NAMALWA (cell line): Measurements from ENCODE around the gene FGFBP3.
"Not testable (repeated sequence)": the region's sequence is repeated elsewhere in the genome, so short reads cannot be mapped to it uniquely, and the experiment has no call there.

ENCODE experiments used
- DNase-seq: peaks from one replicate; pipeline ENCODE4 v3.0.0-alpha.2; 2015; ENCODE audit warnings: low spot score

Gene FGFBP3

DNA sequence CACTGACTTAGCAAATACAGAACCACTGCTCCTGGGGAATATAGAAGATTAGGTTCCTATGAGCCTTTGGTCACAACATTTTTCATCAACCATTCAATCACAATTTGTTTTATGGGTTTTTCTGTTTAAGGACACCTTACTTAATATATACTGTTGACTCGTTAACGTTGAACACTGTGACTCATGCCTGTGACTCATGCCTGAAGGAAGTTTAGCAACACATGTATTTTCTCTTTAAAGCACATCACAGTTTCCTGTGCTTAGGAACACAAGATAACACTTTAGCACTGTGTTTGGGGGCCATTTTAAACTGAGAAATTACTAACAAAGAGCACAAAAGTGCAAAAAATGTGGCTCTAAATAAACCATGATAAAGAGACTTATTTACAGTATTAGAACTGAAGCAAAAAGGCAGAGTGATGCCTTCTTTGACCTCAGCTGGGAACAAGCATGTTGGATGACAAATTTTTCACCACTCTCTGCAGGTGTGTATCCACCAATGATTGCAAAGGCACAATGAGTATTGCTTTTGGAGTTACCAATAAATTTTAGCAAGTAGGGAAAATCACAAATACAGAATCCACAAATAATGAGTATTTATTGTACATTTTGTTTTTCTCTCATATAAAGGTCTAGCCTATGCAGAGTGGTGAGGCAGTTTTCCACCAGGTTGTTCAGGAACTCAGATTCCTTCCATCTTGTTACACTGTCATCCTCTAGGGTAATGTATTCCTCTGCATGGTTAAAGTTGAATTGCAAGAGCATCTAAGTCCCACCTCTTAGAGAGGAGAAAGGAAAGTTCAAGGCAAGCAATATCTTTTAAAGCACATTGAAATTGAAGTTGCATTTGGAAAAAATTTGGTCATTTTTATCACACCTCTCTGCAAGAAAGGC, 7.3 kb downstream of the FGFBP3 start:
- no peak for DNase-seq

DNA sequence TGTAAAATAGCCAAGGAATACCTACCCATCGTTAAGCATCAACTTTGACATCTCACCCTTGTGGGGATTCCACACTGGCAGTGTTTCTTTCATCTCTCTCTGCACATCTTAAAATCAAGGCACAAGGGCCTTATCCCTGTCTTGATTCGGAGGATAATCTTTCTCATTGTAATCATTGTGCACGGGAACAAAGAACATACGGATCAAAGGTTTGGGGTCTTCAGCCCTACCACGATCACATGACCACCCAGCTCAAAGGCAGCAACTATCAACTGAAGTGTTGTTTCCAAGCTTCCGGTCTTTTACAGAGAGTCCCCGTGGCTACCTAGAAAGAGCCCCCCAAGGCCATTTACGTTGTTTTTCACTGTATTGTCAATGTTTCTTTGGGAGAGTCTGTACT, 11.9 kb downstream of the FGFBP3 start:
- no peak for DNase-seq

DNA sequence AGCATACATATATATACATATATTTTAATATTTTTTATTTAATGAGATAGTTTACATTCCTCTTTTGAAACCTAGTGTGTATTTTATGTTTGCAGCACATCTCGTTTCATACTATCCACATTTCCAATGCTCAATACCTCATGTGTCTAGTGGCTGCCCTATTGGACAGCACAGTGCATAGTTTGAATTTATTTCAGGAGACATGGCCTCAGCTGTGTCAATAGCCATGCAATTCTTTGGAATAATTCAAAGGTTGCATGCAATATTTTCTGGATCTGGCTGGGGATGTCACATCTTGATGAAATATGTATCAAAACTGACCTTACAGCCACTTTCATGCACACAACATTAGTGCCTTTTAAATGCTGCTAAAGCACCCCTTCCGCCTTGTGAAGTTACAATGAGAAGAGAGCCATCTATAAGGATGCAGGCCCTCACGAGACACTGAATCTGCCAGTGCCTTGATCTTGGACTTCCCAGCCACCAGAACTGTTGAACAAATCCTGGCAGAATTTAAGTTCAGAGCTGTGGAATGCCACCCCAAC, 13.0 kb downstream of the FGFBP3 start:
- DNase-seq = no peak

DNA sequence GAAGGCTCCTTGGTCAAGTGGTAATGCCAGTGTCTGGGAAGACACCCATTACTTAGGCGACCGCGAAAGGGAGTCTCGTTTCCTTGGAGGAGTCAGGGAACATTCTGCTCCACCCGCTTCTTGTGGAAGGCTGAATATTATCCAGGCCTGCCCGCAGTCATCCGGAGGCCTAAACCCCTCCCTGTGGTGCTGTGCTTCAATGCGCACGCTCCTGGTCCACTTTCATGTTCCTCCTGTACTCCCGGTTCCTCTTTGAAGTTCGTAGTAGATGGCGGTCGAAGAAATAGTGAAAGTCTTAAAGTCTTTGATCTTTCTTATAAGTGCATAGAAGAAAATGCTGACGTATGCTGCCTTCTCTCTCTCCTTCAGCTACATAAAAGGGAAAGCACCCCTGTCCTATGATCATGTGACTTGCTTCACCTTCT, 15.0 kb downstream of the FGFBP3 start:
- not testable (repeated sequence) for DNase-seq

- DNase-seq = no peak
Observed at GRCh38 chr10:91893051-91893450, 16.2 kb downstream of the FGFBP3 start.

DNA sequence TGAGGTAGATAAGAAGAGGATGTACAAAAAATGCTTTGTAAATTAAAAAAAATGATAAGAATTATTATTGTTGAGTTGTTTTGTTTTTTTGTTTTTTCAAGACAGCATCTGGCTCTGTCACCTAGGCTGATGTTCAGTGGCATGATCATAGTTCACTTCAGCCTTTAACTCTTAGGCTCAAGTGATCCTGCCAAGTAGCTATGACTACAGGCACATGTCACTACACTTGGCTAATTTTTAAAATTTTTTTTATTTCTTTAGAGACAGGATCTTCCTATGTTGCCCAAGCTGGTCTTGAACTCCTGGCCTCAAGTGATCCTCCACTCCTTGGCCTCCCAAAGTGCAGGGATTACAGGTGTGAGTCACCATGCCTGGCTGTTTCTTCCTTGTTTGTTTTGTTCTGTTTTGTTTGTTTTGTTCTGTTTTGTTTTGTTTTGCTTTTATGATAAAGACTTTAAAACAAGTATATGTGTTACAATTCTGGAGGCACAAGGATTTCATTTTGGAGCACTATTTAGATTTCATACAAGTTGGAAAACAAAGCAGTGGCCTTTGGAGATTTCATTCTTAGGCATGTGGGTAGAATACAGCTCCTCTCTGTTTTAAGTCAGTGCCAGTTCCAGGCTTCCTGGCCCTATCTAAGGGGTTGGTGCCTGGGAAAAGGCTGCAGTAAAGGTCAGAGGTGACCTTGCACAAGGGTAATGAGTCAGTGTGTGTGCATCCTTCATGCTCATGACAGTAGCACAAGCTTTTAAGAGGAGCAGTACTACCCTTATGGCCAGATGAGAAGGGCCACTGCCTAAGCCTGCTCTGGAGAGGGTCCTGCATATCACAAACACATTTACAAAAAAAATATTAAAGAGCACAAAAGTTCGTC, 17.9 kb downstream of the FGFBP3 start:
- no peak for DNase-seq

- DNase-seq = no peak
Observed at GRCh38 chr10:91887272-91888076, 21.8 kb downstream of the FGFBP3 start.

DNA sequence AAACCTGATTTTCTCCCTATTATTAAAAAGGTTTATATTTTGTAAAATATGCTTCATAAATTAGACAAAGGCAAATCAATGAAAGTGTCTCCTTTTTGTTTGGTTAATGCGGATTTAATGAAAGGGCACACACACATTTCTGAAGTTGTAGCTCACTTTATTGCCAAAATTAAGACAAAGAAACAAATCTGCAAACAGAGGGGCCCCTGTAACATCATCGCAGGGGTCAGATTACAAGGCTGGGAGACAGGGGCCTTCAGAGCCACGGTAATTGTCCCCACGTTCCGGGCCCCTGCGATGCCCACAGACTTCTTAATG, 22.4 kb downstream of the FGFBP3 start:
- no peak for DNase-seq

DNA sequence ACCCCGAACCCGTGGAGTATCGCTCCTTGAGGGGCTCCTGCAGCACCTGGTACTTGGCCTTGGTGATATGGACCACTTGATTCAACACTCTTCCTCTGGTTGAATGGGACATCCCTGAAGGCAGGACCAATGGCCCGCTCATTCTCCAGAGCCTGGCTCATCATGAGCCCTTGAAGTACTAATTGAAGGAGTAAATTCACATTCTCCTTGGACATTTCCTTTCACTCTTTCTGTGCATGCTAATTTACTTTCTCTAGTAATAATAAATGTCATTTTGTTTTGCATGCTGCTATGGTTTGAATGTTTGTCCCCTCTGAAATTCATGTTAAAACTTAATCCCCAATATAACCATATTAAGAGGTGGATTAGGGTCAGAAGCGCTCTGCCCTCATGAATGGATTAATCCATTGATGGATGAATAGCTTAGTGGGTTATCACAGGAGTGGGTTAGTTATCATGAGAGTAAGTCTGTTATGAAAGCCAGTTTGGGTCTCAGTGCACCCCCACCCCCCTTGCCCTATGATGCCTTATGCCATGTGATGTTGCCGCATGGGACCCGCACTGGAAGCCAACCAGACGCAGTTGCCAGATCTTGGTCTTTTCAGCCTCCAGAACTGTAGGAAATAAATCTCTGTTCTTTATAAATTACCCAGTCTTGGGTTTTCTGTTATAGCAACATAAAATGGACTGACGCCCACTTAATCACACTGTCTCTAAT, 23.8 kb downstream of the FGFBP3 start:
- DNase-seq = no peak

- no peak for DNase-seq
Observed at GRCh38 chr10:91884536-91884935, 24.8 kb downstream of the FGFBP3 start.

DNA sequence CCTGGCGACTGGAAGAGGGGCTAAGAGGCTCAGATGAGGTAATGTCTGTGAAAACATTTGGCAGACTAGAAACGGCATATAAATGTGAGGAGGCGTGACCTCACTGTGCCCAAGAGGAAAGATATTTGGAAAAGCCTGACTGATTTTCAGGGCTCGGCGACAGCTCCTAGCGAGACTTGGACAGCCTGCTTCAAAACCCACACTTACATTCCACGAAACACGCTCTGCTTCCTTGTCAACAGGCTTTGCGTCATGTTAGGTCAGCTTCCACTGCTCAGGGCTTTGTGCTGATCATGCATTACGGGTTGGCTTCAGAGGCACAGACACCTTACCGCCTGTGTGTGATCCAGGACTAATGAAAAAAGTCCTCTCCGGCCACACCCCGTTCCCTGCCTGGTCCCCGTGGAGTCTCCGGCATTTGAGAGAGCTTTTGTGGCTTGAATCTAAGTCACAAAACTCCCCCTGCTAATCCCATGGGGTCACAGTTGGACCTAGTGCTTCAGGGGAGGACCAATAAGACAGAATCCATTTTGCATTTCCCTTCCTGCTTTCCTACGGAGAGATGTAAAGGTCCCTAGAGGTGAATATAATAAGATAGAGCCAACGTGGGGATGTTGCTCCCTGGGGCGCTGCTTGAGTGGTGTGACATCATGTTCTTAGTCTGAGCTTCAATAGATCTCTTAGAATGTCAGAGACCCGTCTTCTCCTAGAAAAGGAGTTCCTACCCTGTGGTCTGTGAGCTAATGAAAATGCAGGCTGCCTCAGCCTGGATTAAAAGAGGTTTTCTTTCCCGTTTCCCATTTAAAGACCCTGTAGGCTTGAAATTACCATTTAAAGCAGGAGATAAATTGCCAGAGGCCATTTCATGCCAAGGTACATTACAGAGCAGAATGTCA, 25.5 kb downstream of the FGFBP3 start:
- no peak for DNase-seq

DNA sequence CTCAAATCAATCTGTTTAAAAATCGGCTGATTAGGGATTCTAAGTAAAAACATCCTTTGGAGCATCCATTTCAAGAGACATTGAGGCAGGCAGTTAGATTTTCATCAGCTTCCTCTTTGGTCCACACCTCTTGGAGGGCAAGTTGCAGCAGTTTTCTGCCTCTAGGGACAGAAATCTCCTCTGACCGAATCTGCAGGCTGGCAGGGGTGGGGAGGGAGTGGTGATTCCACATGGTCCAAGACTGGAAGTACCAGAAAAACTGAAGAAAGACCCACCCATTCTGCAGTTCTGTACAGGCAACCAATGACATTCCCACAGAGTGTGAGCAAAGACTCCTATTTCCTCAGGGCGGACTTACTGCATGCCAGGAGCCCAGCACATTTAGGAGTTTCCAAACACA, 29.0 kb downstream of the FGFBP3 start:
- no peak for DNase-seq

GRCh38 chr10:91879515-91880170, 29.6 kb downstream of the FGFBP3 start:
- no peak for DNase-seq

GRCh38 chr10:91875779-91876178, 33.5 kb downstream of the FGFBP3 start:
- no peak for DNase-seq

- no peak for DNase-seq
Observed at GRCh38 chr10:91875156-91875555, 34.1 kb downstream of the FGFBP3 start.

- no peak for DNase-seq
Observed at GRCh38 chr10:91865562-91866081, 43.7 kb downstream of the FGFBP3 start.

DNA sequence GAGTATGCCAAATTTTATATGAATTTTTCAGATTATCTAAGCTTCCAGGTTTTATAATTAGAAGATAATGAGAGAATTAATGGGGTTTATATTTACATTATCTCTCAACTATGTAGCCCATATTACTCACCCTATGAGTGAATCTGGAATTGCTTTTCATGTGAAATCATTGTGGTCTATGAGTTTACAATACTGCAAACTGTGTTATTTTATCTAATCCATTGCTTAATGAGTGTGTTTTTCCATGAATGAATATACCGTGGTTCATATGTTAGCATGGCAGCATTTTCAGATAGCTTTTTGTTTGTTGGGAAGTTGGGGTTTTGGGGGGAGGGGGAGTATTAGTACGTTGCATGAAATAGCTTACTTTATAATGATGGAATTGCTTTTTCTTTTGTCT, 44.5 kb downstream of the FGFBP3 start:
- no peak for DNase-seq

DNA sequence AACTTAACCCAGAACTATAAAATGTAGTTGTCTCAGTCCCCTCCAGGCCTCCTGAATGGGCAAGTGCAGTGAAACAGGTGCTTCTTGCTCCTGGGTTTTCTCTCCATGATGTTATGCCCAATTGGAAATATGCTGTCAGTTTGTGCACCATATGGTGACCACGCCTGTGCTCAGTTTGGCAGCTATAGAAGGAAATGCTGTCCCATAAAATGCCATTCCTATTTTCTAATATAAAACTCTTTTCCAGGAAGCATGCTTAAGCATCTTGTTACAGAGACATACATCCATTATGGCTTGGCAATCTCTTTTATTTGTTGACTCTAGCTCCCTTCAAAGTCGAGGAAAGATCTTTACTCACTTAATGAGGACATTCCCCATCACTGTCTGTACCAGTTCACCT, 45.2 kb downstream of the FGFBP3 start:
- DNase-seq = no peak

DNA sequence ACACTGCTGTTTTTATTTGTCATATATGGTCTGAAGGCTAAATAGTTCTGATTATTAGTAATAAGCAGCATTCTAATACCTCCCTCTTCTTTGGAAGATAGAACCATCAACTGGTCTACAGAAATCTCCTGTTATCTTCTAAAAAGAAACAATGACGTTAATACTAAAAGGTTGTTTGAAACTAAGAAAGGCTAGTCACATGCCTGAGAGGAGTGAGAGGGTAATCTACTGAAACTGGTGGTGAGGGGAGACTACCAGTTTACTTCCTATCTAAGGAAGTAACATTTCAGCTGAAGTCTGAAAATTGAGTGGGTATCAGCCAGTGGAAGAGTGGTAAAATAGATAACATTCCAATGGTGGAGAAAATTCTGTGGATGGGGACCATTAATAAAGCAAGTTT, 48.4 kb downstream of the FGFBP3 start:
- DNase-seq = no peak

DNA sequence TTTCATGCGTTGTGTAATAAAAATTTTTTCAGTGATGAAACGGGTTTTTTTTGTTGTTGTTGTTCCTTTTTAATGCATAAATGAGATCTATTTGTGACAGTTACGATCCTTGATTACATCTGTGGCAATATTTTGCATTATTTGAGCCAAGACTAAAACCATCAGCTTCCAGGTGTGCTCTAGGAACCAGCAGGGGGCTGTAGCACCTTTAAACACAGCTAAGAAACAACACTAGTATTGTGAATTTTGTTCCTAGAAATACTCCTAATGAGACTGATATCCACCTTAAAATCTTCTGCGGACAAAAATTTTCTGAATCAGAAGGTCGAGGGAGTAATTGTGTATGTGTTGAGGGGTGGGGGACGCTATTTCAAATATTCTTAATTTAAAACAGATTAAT, 52.6 kb downstream of the FGFBP3 start:
- DNase-seq = peak; percentile 11
